ENCODE results near the gene RETREG3.

RETREG3 gene

GRCh38 chr17:42577532-42578281 is 31.5 kb downstream of the RETREG3 start, which contains the start of gene PSMC3IP:
Gene PSMC3IP, minus strand, starts transcription at chr17:42577729. Its CDS starts 43 bp downstream, at chr17:42577686.
- TF ChIP-seq, protein P1, sequence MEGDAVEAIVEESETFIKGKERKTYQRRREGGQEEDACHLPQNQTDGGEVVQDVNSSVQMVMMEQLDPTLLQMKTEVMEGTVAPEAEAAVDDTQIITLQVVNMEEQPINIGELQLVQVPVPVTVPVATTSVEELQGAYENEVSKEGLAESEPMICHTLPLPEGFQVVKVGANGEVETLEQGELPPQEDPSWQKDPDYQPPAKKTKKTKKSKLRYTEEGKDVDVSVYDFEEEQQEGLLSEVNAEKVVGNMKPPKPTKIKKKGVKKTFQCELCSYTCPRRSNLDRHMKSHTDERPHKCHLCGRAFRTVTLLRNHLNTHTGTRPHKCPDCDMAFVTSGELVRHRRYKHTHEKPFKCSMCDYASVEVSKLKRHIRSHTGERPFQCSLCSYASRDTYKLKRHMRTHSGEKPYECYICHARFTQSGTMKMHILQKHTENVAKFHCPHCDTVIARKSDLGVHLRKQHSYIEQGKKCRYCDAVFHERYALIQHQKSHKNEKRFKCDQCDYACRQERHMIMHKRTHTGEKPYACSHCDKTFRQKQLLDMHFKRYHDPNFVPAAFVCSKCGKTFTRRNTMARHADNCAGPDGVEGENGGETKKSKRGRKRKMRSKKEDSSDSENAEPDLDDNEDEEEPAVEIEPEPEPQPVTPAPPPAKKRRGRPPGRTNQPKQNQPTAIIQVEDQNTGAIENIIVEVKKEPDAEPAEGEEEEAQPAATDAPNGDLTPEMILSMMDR (IDR thresholded peaks at IDR 0.05; ENCODE audit: low read depth, low read length): peak; percentile 43
- peak; percentile 84 for DNase-seq (ENCODE audit: extremely low read depth, low read depth)

GRCh38 chr17:42577140-42577531 is 32.0 kb downstream of the RETREG3 start:
- DNase-seq (ENCODE audit: extremely low read depth, low read depth): no peak

DNA sequence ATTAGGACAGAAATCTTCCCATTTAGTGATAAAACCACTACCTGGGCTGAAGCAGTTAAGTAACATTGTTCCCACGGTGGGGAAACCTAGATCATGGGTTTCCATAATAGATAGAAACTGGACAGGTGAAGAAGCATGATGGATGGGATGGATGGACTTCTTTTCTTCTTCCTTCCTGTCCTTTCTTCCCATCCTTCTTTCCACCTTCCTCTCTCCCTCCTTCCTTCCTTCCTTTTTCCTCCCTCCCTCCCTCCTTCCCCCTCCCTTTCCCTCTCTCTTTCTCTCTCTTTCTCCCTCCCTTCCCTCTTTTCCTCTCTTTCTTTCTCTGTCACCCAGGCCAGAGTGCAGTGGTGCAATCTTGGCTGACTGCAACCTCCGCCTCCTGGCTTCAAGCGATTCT is 34.7 kb downstream of the RETREG3 start:
- no peak for DNase-seq (ENCODE audit: extremely low read depth, low read depth)
- TF ChIP-seq, protein P1 (IDR thresholded peaks at IDR 0.05; ENCODE audit: low read depth, low read length): no peak

More at GRCh38 chr17:42577140-42577531, 32.0 kb downstream of the RETREG3 start:
- TF ChIP-seq, protein P1 (IDR thresholded peaks at IDR 0.05; ENCODE audit: low read depth, low read length): no peak

DNA sequence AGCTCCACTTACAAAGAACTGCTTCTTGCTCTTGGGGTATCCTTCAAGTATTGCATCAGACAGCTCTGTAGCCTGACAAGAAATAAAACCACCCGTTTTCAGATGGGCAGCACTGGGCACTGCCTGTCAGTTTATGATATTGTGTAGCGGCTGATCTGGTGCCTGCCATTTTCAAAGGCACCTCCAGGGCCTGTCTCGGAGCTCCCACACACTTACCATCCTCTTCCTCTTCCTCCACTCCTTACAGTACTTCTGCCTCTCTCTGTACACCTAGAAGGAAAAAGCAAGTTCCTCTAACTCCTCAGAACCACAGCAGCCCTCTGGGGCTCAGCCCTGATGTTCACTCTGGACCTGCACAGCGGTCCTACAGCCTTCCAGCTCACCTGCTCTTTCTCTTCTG is 36.1 kb downstream of the RETREG3 start:
- DNase-seq (ENCODE audit: extremely low read depth, low read depth): no peak
- TF ChIP-seq, protein P1 (IDR thresholded peaks at IDR 0.05; ENCODE audit: low read depth, low read length): no peak

- DNase-seq (ENCODE audit: extremely low read depth, low read depth): no peak
Observed at GRCh38 chr17:42571435-42572225, 37.5 kb downstream of the RETREG3 start.

DNA sequence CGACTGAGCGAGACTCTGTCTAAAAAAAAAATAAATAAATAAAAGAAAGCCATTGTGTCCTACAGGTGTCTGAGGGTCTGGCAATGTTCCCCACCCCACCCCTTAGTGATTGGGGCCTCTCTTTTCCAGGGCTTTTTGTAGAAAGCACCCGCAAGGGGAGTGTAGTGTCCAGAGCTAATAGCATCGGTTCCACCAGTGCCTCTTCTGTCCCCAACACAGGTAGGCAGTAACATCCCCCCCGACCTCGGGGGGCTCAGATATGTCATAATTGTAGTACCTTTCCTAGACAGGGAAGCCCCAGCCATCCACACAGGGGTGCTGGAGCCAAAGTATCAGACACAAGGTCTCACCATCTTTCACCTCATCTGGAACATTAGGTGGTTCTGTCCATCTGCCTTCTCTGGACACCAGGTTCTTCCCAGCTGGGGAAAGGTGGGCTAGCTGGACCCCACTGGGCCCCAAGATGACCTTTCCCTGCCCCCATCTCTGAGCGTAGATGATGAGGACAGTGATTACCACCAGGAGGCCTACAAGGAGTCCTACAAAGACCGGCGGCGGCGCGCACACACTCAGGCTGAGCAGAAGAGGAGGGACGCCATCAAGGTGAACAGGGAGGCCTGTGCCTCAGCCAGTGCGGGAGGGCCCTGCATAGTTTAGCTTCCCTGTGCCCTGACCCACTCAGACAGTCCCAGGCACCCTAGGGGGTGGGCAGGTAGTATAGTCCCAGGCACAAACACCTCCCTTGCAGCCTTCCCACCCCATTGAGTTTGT is 40.6 kb downstream of the RETREG3 start:
- no peak for DNase-seq (ENCODE audit: extremely low read depth, low read depth)
- TF ChIP-seq, protein P1 (IDR thresholded peaks at IDR 0.05; ENCODE audit: low read depth, low read length): no peak

More at GRCh38 chr17:42571435-42572225, 37.5 kb downstream of the RETREG3 start:
- TF ChIP-seq, protein P1 (IDR thresholded peaks at IDR 0.05; ENCODE audit: low read depth, low read length): no peak
